GM21528 (cell line): ENCODE data around the gene PLXNA3.
A peak's percentile ranks its signal among the peaks of the same experiment; 100 is the strongest.
"Not testable (repeated sequence)": the region's sequence is repeated elsewhere in the genome, so short reads cannot be mapped to it uniquely, and the experiment has no call there.

ENCODE experiments used
- ATAC-seq: cut with Tn5 transposase; IDR thresholded peaks from one replicate; pipeline ENCODE4 v1.9.1; 2021; ENCODE audit warnings: mild to moderate bottlenecking, moderate library complexity; ENCODE audit not compliant: unreplicated experiment, low FRiP score

The PLXNA3 gene

DNA sequence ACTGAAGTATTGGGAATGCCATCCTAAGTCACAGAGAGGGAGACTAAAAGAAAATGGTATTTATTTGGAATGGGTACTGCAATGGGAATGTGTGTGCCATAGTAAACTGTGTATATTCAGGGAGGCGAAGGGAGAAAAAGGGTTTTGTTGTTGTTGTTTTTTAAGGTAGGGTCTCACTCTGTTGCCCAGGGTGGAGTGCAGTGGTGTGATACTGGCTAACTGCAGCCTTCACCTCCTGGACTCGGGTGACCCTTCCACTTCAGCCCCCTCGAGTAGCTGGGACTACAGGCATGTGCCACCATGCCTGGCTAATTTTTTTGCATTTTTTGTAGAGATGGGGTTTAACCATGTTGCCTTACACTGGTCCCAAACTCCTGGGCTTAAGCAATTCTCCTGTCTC, 36.6 kb downstream of the PLXNA3 start:
- no peak for ATAC-seq

DNA sequence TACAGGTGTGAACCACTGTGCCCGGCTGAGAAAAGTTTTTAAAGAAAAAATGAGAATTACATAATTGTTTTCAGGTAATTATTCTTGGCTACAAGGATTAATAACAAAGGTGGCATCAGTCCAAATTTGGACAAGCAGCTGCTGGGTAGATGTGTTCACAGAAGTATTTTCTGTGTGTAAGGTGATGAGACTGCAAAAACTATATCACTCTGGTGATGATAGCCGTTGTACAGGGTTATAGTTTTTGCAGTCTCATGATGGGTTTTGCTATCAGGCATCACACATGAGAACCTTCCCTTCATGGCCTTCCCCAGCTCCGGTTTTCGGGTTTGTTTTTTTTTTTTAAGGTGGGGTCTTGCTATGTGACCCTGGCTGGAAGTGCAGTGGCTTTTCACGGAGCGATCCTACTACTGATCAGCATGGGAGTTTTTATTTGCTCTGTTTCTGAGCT, 37.4 kb downstream of the PLXNA3 start:
- ATAC-seq, result no peak

DNA sequence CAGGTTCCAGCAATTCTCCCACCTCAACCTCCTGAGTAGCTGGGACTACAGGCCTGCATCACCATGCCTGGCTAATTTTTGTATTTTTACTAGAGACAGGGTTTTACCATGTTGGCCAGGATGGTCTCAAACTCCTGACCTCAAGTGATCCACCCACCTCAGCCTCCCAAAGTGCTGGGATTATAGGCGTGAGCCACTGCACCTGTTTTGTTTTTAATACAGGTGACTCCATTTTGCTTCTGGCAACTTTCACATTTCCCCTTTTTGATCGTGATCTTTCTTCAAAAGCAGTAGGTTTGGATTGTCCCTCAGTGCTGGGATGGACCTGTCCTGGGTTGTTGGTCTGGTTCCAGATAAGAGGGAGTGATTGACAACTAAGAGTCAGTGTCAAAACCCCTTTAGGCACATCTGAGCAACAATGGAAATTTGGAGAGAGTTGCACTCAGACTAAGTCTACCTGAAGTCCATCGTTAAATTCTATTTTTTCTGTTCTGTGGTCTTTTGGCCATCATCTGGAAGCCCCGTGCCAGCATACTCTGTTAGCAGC, 38.6 kb downstream of the PLXNA3 start:
- ATAC-seq, result not testable (repeated sequence)

DNA sequence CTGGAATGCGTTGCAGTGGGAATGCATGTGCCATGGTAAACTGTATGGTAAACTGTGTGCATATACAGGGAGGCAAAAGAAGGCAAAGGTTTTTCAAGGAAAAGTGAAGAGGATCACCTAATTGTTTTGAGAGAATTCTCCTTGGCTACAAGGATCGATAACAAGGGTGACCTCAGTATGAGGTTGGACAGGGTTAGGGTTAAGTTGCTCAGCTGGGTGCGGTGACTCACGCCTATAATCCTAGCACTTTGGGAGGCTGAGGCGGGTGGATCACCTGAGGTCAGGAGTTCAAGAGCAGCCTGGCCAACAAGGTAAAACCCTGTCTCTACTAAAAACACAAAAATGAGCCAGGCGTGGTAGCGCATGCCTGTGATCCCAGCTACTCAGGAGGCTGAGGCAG, 43.3 kb downstream of the PLXNA3 start:
- ATAC-seq, result not testable (repeated sequence)

DNA sequence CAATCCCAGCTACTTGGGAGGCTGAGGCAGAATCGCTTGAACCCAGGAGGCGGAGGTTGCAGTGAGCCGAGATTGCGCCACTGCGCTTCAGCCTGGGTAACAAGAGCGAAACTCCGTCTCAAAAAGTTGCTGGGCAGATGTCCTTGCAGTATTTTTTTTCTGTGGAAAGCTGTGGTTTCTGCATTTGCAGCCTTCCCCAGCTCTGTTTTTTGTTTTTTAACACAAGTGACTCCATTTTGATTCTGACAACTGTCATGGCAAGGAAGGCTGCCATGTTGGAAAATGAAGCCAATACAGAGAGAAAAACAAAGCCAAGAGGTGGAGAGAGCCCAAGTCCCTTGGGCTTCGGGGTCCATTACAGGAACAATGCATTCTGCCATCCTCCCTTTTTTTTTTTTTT, 44.0 kb downstream of the PLXNA3 start:
- no peak for ATAC-seq

DNA sequence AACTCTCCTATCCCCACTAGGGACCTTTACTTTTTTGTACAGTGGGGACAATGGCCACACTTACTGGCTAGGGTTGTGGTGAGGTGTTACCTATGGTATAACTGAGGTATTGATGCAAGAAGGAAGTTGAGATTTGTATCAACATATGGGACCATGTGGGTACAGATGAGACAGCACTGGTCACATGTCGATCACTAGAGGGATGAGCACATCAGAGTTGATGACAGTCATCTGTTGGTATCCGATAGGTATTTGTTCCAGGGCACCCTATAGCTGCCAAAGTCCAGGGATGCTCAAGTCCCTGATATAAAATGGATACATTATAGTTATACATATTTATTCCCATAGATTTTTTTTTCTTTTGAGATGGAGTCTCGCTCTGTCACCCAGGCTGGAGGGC, 44.9 kb downstream of the PLXNA3 start:
- no peak for ATAC-seq

DNA sequence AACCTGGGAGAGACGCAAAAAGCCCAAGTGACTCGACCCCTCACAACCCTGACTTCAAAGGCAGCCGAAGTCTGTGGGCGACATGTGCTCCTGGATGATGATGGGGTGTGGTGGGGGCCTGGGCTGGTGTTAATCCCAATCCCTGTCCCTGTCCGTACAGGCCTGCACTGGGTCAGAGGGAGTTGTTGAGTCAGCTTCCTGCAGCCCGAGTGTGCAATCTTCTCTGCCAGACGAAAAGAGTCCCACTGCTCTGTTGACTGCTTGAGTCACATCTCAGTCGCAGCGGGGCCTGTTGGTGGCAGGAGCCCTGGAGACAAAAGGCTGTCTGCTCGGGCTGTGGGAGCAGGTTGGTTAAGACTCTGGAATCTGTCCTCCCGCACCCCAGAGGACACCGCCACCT, 47.7 kb downstream of the PLXNA3 start:
- no peak for ATAC-seq

DNA sequence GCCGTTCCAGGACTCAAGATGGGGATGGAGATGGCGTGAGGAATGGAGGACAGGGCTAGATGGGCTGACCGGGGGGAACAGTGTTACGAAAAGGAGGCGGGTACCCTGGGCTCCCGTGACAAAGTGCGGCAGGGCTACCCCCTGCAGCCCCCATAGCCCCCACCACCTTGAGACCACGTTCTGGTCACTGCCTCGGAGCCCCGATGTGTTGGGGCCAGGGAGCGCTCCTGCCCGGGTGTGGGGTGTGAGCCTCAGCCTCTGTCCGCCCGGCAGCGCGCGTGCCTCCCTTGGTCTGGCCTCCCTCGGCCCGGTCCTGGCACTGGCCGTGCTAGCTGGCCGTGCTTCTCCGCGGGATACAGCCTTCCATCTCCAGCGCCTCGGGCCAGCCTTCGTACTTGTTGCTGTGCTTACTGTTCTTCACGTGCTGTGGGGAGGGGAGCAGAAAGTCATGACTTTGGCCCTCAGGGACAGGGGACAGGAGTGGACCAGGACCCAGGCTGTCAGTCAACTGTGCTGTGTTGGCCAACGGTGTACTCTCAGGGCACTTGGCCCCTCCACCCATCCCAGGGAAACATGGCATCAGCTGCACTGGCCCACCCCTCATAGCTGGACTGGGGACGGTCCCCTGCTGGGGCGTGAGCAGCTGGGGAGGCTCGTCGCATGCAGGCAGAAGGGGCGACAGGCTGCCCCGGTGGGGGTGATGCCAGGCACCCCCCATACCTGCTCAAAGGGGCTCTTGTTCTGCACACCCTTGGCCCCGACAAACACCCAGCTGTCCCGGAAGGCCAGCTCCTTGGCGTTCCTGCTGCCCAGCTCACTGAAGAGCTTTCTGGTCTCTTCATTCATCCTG, 48.6 kb downstream of the PLXNA3 start:
- ATAC-seq, result no peak

DNA sequence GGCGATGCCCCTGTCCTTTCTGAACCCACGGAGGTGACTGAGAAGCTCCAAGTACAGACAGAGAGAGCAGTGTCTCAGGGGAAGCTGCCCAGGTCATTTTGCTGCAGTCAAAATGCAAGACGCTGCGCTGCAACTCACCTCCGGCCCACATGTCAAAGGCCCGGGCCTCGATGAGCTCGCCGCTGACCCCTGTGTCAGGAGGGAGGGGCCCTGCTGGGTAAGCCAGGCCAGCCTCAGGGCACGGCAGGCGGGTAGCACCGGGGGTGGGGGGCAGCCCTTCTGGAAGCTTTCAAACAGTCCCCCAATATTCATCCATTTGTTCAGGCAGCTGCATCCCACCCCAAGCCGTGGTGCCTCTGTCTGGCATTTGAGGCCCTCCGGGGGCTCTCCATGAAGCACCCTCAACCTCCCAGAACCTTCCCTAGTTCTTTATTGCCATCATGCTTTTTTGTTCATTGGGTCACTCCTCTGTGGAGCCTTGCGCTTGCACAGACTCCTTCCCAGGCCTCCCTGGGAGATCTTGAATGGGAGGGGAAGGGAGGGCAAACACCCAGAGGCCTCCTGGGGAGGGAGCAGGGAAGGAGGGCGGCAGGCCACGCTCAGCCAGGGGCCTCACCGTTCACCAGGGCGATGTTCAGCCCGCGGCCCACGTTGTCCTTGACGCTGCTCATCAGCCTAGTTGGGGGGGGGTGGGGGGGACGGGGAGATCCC, 49.7 kb downstream of the PLXNA3 start:
- ATAC-seq, result no peak

DNA sequence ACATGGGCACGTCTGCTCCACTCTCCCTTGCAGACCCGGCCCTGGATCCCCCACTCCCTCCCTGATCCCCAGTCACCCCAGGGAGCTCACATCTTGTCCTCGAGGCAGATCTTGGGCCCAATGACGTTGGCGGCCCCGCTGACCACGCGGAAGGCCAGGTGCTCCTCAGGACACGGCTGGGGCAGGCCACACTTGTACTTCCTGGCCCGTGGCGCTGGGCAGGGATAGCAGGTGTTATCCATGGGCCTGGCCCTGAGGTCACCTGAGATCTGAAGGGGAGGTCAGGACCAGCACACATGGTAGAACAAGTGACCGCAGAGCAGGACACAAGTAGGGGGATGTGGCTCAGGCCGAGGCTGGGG, 50.3 kb downstream of the PLXNA3 start:
- no peak for ATAC-seq

DNA sequence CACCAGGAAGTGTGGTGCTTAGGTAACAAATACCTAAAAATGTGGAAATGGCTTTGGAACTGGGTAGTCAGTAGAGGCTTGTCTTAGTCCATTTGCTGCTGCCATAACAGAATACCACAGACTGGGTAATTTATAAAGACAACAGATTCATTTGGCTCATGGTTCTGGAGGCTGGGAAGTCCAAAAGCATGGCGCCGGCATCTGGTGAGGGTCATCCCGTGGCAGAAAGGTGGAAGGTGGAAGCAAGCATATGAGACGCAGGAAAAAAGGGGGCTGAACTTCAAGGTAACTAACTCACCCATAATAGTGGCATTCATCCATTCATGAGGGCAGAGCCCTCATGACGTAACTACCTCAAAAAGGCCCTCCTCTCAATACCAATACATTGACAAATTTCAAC, 51.4 kb downstream of the PLXNA3 start:
- no peak for ATAC-seq

DNA sequence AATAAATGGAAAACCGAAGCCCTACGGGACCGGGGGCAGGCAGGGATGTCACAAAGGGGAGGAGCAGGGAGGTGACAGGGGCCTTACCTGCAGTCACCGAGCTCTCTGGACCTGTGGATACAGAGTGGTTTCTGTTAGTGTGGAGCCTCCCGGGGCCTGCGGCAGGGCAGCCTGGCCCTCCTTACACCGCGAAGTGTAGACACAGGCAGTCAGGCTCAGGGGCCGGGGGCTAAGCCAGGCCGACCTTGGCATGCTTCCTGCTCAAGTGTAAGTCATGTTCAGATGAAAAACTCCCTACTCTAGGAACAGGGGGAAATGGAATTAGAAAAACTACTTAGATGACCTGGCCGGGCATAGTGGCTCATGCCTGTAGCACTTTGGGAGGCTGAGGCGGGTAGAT, 53.7 kb downstream of the PLXNA3 start:
- no peak for ATAC-seq

DNA sequence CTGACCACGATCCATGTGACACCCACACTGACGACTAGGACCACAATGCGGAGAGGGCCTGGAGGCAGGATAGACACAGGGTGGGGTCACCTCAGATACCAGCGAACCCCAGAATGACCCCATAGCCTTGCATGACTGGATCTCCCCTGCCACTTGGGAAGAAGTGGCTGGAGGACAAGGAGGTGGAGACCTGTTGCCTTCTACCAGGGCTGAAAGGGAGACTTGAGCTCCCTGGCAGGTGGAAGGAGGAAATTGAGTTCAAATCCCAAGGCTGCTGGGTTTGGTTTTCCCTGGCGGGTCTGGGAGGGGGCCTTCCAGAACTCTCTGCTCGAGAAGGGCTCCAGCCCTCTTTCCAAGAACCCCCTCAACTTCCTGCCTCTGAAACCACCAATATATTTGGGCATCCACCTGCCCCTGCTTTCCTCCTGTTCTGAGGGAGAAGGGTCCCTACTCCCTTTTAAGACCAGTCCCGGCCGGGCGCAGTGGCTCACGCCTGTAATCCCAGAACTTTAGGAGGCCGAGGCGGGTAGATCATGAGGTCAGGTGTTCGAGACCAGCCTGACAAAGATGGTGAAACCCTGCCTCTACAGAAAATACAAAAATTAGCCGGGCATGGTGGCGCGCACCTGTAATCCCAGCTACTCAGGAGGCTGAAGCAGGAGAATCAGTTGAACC, 54.9 kb downstream of the PLXNA3 start:
- no peak for ATAC-seq

DNA sequence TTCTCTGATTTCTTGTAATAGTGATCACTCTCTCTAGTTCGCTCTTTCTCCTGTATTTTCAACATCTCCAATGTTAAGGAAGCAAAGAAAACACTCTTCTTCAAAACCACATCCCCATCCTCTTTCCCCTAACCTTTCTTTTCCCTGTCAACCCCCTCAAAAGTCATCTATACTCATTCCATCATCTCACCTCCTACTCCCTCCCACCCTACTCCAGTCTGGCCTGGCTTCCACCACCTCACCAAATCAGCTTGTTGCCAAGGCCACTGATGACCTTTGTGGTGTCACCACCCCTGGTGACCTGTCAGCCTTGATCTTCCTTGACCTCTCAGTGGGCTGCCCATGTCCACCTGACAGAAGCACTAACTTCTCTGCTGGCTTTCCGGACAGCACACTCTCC, 55.6 kb downstream of the PLXNA3 start:
- no peak for ATAC-seq

DNA sequence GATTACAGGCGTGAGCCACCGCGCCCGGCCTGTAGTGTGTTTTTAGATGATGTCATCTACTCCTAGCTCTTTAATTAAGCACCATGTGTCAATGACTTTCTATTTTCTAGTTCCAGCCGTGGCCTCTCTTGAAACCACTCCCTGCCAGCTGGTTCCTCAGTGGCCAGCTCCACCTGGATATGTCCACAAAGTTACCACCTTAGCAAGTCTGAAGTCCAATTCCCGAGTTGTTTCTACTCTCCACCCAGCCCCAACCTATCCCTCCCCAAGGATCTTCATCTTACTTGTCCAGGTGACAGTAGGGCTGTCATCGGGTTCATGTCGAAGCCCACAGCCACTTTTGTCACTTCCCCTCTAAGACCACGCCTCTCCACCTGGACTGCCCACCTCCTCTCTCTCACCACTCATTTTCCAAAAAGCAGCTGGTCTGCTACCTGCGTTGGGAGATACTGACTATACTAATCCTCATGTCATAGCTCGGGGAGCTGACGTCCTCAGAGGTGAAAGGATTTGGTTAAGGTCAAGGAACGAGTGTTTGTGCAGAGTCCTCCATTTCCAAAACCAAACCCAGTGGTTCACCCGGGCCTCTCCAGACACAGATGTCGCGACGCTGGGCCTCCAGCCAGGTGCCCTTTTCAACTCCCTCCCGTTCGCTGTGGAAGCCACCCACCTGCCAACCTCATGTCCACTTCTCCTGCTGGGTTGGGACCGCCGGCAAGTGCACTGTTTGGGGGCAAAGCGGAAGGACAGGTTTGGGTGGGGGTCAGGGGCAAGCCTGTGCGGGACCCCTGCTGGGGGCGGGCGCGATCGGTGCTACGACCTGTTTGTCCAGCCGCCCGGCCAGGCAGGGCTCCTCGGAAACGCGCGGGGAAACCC, 57.2 kb downstream of the PLXNA3 start:
- peak; percentile 19 for ATAC-seq

DNA sequence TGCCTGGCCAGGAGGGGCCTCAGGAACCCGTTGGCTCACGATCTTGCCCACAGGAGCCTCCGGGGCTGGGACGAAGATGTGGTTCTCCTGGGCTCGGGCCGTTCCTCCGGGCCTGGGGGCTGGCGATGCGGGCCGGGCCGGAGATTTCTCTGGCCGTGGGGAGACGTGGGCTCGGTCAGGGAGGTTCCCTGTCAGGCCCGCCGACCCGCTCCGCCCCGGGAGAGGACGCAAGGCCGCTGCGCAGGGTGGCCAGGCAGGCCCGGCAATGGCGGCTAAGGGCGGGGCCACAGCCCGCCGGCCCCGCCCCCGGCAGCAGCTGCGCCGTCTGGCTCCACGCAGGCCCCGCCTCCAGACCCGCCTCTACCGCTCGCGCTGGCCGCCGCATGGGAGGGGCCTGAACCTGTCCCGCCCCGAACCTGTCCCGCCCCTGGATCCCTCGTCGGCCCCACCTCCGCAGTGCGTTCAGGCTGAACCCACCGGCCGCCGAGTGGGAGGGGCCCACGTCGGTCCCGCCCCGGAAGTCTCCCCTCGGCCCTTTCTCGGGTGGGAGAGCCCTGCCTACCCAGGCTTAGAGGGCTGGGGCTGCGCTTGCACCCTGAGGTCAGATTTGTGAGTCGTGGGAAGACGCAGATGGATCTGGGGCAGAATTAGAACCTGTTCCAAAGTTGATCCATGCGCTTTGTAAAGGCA, 58.0 kb downstream of the PLXNA3 start, which contains the start of gene FAM3A:
Gene FAM3A, minus strand, starts transcription at position 267 of the 690 bp plus-strand sequence. CDS start 460 bp downstream, outside the sequence.
- ATAC-seq, result peak; percentile 83

DNA sequence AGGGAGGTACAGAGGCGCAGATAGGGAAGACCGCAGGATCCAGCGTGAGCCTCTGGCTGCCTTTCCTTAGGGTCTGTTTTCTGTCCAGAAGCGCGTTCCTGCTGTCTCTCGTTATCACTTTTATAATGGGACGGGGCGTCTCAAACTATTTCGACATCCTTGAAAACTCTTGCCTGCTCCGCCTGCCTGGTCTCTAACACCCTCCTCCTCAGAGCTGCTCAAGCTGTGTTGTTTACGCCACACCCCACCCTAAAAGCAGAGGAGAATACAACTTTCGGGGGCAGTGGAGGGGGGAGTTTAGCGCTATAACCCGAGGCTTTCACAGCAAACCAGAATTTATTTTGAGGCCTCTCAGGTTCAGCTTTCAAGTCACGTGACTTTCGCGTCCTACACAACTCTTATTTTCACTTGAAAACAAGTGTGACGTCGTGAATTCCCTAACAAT, 58.6 kb downstream of the PLXNA3 start:
- peak; percentile 4 for ATAC-seq

DNA sequence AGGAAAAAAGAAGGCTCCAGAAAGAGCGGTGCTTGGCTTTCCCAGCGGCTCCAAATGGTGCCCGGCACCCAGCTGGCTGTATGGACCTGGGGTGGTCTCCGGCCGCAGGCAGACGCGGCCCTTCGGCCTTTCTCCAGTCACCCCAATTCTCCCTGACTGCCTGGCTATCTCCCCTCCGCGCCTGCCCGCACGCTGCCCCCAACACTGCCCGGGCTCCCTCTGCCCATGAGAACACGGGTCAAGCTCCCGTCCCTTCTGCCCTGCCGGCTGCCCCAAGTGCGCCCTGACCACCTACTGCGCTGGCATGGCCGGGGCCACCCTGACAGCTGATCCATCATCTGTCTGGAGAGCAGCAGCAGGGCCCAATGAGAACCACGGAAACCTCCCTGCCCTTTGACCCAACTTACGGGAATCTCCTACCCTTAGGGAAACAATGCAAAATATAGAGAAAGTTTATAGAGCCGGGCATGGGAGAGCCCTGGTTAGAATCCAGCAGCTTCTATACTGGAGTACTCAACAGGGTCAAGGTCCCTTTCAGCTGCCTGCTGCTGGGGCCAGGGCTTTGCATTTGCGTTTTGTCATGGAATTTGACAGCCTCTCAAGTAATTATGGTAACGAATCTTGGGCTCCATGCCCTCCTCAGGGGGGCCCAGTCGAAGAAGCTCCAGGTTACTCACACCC, 59.2 kb downstream of the PLXNA3 start:
- ATAC-seq, result no peak

DNA sequence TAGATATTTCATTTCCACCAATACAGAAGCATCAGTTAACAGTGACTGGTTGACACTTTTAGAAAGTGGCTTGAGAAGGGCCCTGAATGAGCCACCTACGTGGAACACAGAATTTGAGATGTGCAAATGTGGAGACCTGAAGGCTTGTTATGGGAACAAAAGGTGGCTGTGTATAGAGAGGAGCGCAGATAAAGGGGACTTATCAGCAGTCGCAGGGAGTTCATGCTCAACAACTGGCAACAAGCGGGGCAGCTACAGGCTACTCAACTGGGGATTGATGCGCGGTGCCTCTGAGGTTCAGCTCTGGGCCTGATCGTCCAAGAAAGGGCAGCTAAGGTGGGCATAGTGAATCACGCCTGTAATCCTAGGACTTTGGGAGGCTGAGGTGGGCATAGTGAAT, 61.3 kb downstream of the PLXNA3 start:
- no peak for ATAC-seq
